AG09309 (cell line): ENCODE measurements around the gene CRHR2.
"Not testable (repeated sequence)": the region's sequence is repeated elsewhere in the genome, so short reads cannot be mapped to it uniquely, and the experiment has no call there.

Source experiments
- DNase-seq: peaks from one replicate; pipeline ENCODE4 v3.0.0-alpha.2; 2010; ENCODE audit warnings: low read depth
- H3K4me3 ChIP-seq: 2 replicates; pipeline ENCODE4 v1.5.1; 2011; ENCODE audit warnings: mild to moderate bottlenecking, low read depth, low read length, moderate library complexity; ENCODE audit not compliant: control insufficient read depth
- TF ChIP-seq, protein P1 (sequence below): IDR thresholded peaks from 2 replicates; pipeline ENCODE4 v1.5.1; 2011; ENCODE audit warnings: mild to moderate bottlenecking, low read depth, low read length, inconsistent platforms; ENCODE audit not compliant: insufficient read depth, control insufficient read depth; ENCODE audit errors: missing control alignments

CRHR2 gene

DNA sequence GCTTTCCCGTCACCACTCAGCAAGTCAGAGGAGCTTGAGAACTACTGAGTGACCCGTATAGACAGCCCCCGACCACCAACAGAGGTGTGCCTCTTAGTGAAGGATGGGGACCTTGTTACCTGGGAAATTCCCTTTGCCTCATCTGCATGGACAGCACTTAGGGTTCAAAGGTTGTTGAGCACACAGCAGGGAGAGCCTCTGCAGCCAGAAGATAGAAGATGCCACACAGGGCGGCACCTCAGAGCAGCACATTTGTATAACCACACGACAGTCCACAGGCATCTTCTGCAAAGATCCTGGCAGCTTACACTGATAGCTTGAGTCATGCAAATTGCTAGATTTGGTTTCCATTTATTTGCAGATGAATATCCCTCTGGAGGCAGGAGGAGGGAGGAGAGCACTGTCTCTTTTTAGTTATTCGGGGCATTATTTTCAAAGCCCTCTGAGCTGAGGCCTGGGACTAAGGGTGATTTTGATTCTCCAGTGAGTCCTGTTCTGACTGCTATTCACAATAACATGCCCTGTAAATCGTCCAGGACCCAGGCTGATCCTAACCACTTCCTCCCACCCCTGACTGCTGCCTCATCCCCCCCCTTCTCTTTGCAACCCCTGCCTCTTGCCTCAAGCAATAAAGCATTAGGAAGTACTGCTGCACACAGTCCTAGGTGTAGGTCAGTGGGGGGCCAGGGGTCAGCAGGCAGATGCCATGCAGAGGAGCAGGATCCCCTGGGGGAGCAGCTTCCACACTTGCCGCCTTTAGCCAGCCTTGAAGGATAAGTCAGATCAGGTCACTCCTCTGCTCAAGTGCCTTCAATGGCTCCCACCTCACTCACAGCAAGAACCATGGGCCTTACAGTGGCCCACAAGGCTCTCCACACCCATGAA lies 45.0 kb upstream of the CRHR2 start:
- DNase-seq = no peak
- TF ChIP-seq, protein P1, sequence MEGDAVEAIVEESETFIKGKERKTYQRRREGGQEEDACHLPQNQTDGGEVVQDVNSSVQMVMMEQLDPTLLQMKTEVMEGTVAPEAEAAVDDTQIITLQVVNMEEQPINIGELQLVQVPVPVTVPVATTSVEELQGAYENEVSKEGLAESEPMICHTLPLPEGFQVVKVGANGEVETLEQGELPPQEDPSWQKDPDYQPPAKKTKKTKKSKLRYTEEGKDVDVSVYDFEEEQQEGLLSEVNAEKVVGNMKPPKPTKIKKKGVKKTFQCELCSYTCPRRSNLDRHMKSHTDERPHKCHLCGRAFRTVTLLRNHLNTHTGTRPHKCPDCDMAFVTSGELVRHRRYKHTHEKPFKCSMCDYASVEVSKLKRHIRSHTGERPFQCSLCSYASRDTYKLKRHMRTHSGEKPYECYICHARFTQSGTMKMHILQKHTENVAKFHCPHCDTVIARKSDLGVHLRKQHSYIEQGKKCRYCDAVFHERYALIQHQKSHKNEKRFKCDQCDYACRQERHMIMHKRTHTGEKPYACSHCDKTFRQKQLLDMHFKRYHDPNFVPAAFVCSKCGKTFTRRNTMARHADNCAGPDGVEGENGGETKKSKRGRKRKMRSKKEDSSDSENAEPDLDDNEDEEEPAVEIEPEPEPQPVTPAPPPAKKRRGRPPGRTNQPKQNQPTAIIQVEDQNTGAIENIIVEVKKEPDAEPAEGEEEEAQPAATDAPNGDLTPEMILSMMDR = no peak
- H3K4me3 ChIP-seq = no peak overlapping the region

DNA sequence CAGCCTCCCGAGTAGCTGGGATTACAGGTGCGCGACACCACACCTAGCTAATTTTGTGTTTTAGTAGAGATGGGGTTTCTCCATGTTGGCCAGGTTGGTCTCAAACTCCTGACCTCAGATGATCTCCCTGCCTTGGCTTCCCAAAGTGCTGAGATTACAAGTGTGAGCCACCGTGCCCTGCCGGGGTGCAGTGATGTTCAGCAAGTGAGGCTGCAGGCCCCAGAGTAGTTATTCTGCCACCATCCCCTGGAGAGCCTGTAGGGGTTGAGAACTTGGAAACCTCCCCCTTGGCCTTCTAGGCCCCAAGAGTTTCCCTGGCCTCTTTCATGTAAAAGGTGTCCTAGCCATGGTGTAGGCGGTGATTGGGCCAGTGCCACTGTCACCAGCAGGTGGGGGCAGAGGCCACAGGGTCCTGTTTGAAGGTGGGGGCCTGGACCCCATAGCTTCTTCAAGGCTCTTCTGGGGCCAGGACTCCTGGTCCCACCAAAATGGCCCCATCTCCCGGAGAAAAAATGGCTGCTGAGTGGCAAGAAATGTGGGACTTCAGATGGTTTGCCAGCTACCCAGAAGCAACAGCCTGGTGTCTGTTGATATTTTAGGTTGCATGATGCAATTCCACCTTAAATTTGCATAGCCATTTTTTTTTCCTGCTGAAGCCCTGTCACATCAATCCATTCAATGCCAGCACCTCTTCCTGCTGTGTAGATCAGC lies 44.2 kb upstream of the CRHR2 start:
- no peak overlapping the region for H3K4me3 ChIP-seq
- TF ChIP-seq, protein P1 = no peak
- no peak for DNase-seq

DNA sequence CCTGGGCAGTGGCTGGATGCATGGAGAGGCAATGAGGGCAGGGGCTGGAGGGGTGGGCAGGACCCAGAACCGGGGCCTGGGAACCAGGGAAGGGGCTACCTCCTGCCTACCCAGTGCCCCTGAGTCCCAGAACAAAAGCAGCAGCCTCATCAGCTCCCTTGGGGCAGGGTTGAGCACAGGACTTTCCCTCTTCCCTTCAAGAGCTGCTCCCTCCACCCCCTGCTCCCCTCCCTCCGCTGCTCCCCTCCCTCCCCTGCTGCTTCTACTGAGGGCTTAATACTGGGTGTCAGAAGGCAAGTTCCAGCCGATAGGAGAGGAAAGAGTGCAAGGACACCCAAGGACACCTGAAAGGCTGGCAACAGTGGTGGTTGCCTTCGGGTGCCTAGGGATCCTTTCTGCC lies 41.5 kb upstream of the CRHR2 start:
- no peak overlapping the region for H3K4me3 ChIP-seq
- TF ChIP-seq, protein P1 = no peak
- no peak for DNase-seq

DNA sequence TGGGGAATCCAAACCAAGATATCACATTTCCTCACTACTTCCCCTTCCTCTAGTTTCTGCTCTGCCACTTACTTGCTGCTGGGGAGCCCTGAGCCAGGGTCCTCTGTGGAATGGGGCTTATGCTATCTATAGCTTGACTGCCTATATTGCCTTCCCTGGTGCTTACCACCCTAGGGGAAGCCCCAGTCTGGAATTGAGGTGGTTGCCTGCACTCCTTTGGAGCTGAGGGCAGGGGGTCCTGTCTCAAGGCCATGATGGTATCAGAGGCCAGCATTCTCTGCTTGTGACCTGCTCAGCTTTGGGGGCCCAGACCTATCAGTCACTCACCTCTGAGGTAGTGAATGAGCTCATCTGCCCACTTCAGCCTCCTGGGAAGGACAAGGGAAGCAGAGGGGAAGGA lies 40.4 kb upstream of the CRHR2 start:
- no peak for DNase-seq
- TF ChIP-seq, protein P1 = no peak
- no peak overlapping the region for H3K4me3 ChIP-seq

DNA sequence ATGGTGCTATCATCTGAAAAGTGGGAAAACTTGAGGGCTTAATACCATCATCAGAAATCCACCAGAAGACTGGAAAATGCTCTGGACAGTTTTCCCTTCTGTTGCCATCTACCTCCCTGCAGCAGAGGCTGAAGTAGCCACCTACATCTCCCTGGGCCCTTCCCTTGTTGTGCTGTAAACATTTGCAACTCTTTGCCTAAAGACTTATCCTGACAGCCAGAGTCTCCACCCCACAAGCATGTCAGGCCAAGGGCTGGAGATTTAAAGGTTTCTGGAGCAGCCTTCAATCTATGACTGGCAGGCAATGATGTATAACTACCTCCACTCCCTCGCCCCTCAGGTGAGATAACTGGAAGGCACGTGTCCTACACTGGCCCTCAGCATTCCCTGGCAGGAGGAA lies 39.9 kb upstream of the CRHR2 start:
- no peak overlapping the region for H3K4me3 ChIP-seq
- TF ChIP-seq, protein P1 = no peak
- no peak for DNase-seq

DNA sequence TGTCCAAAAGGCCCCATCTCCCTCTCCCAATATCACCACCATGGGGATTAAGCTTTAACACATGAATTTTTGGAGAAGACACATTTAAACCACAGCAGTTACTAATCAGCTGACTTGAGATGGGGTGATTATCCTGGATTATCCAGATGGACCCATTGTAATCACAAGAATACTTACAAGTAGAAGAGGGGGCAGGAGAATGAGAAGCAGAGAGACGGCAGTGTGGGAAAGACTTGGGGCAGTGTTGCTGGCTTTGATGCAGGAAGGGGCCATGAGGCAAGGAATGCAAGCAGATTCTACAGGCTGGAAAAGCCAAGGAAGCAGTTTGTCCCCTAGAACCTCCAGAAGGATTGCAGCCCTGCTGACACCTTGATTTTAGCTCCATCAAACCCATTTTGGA lies 39.0 kb upstream of the CRHR2 start:
- TF ChIP-seq, protein P1 = no peak
- DNase-seq = no peak
- no peak overlapping the region for H3K4me3 ChIP-seq

DNA sequence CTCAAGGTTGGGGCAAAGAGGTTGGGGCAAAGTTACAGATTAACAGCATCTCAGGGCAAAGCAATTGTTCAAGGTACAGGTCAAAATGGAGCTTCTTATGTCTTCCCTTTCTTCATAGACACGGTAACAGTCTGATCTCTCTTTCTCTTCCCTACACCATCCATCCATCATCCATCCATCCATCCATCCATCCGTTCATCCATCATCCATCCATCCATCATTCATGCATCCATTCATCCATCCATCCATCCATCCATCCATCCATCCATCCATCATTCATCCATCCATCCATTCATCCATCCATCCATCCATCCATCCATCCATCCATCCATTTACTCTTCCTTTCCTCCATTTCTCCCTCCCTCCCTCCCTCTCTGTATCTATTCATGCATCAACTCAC lies 37.2 kb upstream of the CRHR2 start:
- H3K4me3 ChIP-seq, DNase-seq: not testable (repeated sequence)
